SK-N-SH treated with all-trans-retinoic acid at 6 μM for 48 hours (cell line): Measurements from ENCODE around the gene ARID1B.

Experiments
- ATAC-seq: fragments of 200-7000 bp; cut with Tn5 transposase; 3 replicates; pipeline ENCODE4 v1.9.1; 2020; ENCODE audit warnings: mild to moderate bottlenecking, moderate library complexity
- ARNTL ChIP-seq: fragments of 450-650 bp; formaldehyde crosslinking; IDR thresholded peaks from 2 replicates; pipeline ENCODE4 v1.5.0; 2020; ENCODE audit warnings: low read depth, mild to moderate bottlenecking, moderate library complexity, borderline replicate concordance
- BACH2 ChIP-seq: fragments of 250-450 bp; sonication (Bioruptor Pico); IDR thresholded peaks from 2 replicates; pipeline ENCODE4 v1.9.0; 2021; ENCODE audit warnings: mild to moderate bottlenecking, borderline replicate concordance
- CREB5 ChIP-seq: fragments of 250-450 bp; sonication (Bioruptor Pico); IDR thresholded peaks from 2 replicates; pipeline ENCODE4 v1.5.1; 2020; ENCODE audit warnings: low read depth, mild to moderate bottlenecking, moderate library complexity
- CSDC2 ChIP-seq: fragments of 250-450 bp; sonication (Bioruptor Pico); IDR thresholded peaks from 2 replicates; pipeline ENCODE4 v1.5.0; 2020; ENCODE audit warnings: mild to moderate bottlenecking, moderate library complexity
- CSRNP3 ChIP-seq: fragments of 250-450 bp; sonication (Bioruptor Pico); IDR thresholded peaks from 2 replicates; pipeline ENCODE4 v1.5.1; 2021; ENCODE audit warnings: mild to moderate bottlenecking, moderate library complexity
- ESRRG ChIP-seq: fragments of 250-450 bp; sonication (Bioruptor Pico); IDR thresholded peaks from 2 replicates; pipeline ENCODE4 v1.6.1; 2021; ENCODE audit warnings: mild to moderate bottlenecking
- GLIS3 ChIP-seq: fragments of 250-450 bp; sonication (Bioruptor Pico); IDR thresholded peaks from 2 replicates; pipeline ENCODE4 v1.5.0; 2020; ENCODE audit warnings: mild to moderate bottlenecking, moderate library complexity
- ISL1 ChIP-seq: fragments of 250-450 bp; sonication (Bioruptor Pico); IDR thresholded peaks from 2 replicates; pipeline ENCODE4 v2.1.2; 2022; ENCODE audit warnings: mild to moderate bottlenecking, moderate library complexity
- PATZ1 ChIP-seq: fragments of 250-450 bp; sonication (Bioruptor Pico); IDR thresholded peaks from 2 replicates; pipeline ENCODE4 v1.8.0; 2020; ENCODE audit warnings: mild to moderate bottlenecking, moderate library complexity, borderline replicate concordance
- POU6F1 ChIP-seq: fragments of 250-450 bp; sonication (Bioruptor Pico); IDR thresholded peaks from 2 replicates; pipeline ENCODE4 v1.8.0; 2021; ENCODE audit warnings: low read depth, mild to moderate bottlenecking, moderate library complexity, borderline replicate concordance
- PPARA ChIP-seq: fragments of 250-450 bp; sonication (Bioruptor Pico); IDR thresholded peaks from 2 replicates; pipeline ENCODE4 v1.5.0; 2020; ENCODE audit warnings: mild to moderate bottlenecking, borderline replicate concordance
- RARB ChIP-seq: fragments of 250-450 bp; sonication (Bioruptor Pico); IDR thresholded peaks from 2 replicates; pipeline ENCODE4 v1.8.0; 2021; ENCODE audit warnings: mild to moderate bottlenecking, moderate library complexity
- SNAI2 ChIP-seq: fragments of 250-450 bp; sonication (Bioruptor Pico); IDR thresholded peaks from 2 replicates; pipeline ENCODE4 v1.5.0; 2020; ENCODE audit warnings: mild to moderate bottlenecking, moderate library complexity
- TCF4 ChIP-seq: fragments of 250-450 bp; sonication (Bioruptor Pico); IDR thresholded peaks from 2 replicates; pipeline ENCODE4 v1.8.0; 2021; ENCODE audit warnings: mild to moderate bottlenecking, moderate library complexity, borderline replicate concordance
- TOX ChIP-seq: fragments of 250-450 bp; sonication (Bioruptor Pico); IDR thresholded peaks from 2 replicates; pipeline ENCODE4 v1.8.0; 2021; ENCODE audit warnings: mild to moderate bottlenecking, moderate library complexity, borderline replicate concordance
- TSHZ2 ChIP-seq: fragments of 250-450 bp; sonication (Bioruptor Pico); IDR thresholded peaks from 2 replicates; pipeline ENCODE4 v1.5.0; 2020; ENCODE audit warnings: mild to moderate bottlenecking, moderate library complexity
- ZC3H10 ChIP-seq: fragments of 250-450 bp; sonication (Bioruptor Pico); IDR thresholded peaks from 2 replicates; pipeline ENCODE4 v1.5.1; 2021; ENCODE audit warnings: mild to moderate bottlenecking, moderate library complexity
- ZFP30 ChIP-seq: fragments of 450-650 bp; formaldehyde crosslinking; IDR thresholded peaks from 2 replicates; pipeline ENCODE4 v1.5.0; 2022; ENCODE audit warnings: mild to moderate bottlenecking, moderate library complexity
- ZNF565 ChIP-seq: fragments of 450-650 bp; formaldehyde crosslinking; conservative IDR thresholded peaks from 2 replicates; pipeline ENCODE4 v1.5.0; 2020; ENCODE audit warnings: low read depth, mild to moderate bottlenecking, moderate library complexity
- ZNF70 ChIP-seq: fragments of 450-650 bp; formaldehyde crosslinking; IDR thresholded peaks from 2 replicates; pipeline ENCODE4 v1.5.0; 2020; ENCODE audit warnings: mild to moderate bottlenecking, moderate library complexity
- ZNF8 ChIP-seq: fragments of 450-650 bp; formaldehyde crosslinking; IDR thresholded peaks from 2 replicates; pipeline ENCODE4 v1.5.0; 2020; ENCODE audit warnings: mild to moderate bottlenecking, moderate library complexity

The ARID1B gene

GRCh38 chr6:157228426-157229131, 451.4 kb downstream of the ARID1B start (continued):
- no peak for TF ChIP-seq POU6F1 (CRISPR knock-in tag)
- TF ChIP-seq ZNF565 (CRISPR knock-in tag), result no peak
- TF ChIP-seq ZC3H10 (CRISPR knock-in tag), result no peak
- TF ChIP-seq CSDC2 (CRISPR knock-in tag), result no peak
- no peak for TF ChIP-seq SNAI2 (CRISPR knock-in tag)

- TF ChIP-seq SNAI2 (CRISPR knock-in tag) (no peak), GLIS3 (CRISPR knock-in tag) (no peak), ARNTL (CRISPR knock-in tag) (no peak), ZNF565 (CRISPR knock-in tag) (no peak), ISL1 (CRISPR knock-in tag) (no peak), TOX (CRISPR knock-in tag) (no peak), ZNF8 (CRISPR knock-in tag) (no peak), RARB (CRISPR knock-in tag) (no peak), ZC3H10 (CRISPR knock-in tag) (no peak), ZNF70 (no peak), TCF4 (CRISPR knock-in tag) (no peak), ESRRG (no peak), PATZ1 (CRISPR knock-in tag) (no peak), BACH2 (CRISPR knock-in tag) (no peak), ZFP30 (no peak), TSHZ2 (CRISPR knock-in tag) (no peak), POU6F1 (CRISPR knock-in tag) (no peak), CSRNP3 (CRISPR knock-in tag) (no peak)
- ATAC-seq, result no peak
These were observed 452.0 kb downstream of the ARID1B start for GRCh38 chr6:157229132-157229618.

GRCh38 chr6:157229713-157230112, 452.5 kb downstream of the ARID1B start:
- TF ChIP-seq ZC3H10 (CRISPR knock-in tag) (no peak), ZNF565 (CRISPR knock-in tag) (no peak), CSDC2 (CRISPR knock-in tag) (no peak), CREB5 (CRISPR knock-in tag) (no peak), TSHZ2 (CRISPR knock-in tag) (no peak), TCF4 (CRISPR knock-in tag) (no peak), PPARA (no peak), ZFP30 (no peak), BACH2 (CRISPR knock-in tag) (no peak), GLIS3 (CRISPR knock-in tag) (no peak), ZNF8 (CRISPR knock-in tag) (no peak), ZNF70 (no peak)
- ATAC-seq, result no peak
